ENCODE data around the gene PAN2.

DNA sequence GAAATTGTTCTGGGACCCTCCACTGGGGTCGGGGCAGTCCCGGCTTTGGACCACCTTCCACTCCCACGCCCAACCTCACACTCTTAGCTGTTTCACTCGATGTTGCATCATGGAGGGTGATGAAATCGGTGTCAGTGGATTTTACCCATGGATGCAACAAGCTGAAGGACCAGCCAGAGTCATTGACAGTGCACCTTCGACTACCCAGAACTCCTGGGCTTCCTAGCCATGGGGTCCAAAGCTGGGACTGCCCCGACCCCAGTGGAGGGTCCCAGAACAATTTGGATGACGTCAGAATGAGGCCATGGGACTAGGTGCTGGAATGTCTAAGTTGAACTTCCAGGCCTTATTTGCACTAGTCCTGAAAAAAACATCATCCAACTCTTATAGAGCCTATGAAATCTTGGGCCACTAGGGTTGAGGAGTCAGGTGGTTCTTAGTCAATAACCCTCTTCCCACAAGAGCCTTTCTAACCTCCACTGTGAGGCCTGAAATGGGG is 4.0 kb upstream of the PAN2 start:
- TF ChIP-seq FOXM1 (IDR thresholded peaks at IDR 0.05; ENCODE audit: borderline replicate concordance, low read depth) (no peak), TAF1 (IDR thresholded peaks at IDR 0.05; ENCODE audit: low read depth) (no peak)

Data from Ishikawa (cell line).